ENCODE measurements around the gene PLXNA4.
"Not testable (repeated sequence)": the region's sequence is repeated elsewhere in the genome, so short reads cannot be mapped to it uniquely, and the experiment has no call there.

DNA sequence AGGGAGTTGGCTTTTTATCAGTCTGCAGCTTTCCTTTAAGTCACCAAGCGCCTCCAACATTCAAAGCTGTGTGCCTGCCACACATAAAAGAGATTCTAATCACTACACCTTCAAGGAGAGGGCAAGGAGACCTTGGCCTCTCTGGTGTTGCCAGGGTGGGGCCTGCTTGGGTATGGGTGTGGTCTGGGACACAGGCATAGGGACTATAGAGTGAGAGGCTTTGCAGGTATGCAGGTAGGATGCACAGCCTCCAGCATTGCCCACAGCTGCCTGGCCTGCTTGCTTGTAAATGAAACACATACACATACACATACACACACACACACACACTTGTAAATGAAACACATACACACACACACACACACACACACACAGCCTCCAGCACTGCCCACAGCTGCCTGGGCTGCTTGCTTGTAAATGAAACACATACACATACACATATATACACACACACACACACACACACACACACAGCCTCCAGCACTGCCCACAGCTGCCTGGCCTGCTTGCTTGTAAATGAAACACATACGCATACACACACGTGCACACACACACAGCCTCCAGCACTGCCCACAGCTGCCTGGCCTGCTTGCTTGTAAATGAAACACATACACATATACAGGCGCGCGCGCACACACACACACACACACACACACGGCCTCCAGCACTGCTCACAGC is 397.7 kb downstream of the PLXNA4 start:
- TF ChIP-seq, protein P1, sequence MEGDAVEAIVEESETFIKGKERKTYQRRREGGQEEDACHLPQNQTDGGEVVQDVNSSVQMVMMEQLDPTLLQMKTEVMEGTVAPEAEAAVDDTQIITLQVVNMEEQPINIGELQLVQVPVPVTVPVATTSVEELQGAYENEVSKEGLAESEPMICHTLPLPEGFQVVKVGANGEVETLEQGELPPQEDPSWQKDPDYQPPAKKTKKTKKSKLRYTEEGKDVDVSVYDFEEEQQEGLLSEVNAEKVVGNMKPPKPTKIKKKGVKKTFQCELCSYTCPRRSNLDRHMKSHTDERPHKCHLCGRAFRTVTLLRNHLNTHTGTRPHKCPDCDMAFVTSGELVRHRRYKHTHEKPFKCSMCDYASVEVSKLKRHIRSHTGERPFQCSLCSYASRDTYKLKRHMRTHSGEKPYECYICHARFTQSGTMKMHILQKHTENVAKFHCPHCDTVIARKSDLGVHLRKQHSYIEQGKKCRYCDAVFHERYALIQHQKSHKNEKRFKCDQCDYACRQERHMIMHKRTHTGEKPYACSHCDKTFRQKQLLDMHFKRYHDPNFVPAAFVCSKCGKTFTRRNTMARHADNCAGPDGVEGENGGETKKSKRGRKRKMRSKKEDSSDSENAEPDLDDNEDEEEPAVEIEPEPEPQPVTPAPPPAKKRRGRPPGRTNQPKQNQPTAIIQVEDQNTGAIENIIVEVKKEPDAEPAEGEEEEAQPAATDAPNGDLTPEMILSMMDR (optimal IDR thresholded peaks at IDR 0.05 in 1 of 3, IDR thresholded peaks at IDR 0.05 in 1 of 3, conservative IDR thresholded peaks at IDR 0.05 in 1 of 3; ENCODE audit: extremely low read depth in 1 of 3, insufficient read depth in 2 of 3, low read length in 3 of 3), result not testable (repeated sequence)
- not testable (repeated sequence) for TF ChIP-seq EZH2 (IDR thresholded peaks at IDR 0.05; ENCODE audit: low read length)

All from keratinocyte (primary cell).